ENCODE results near the gene DOLK. TPM values are rescaled to one million over a fixed set of nuclear protein-coding genes. Genes with fewer than 3 reads are reported as not detected.

Gene DOLK
- total and polyA plus RNA-seq, 4 donors, result 9.5 to 15.3 (median 11.7) TPM

- Histone ChIP-seq H3K36me3 (ENCODE audit: control insufficient read depth in 4 of 4, insufficient read depth in 3 of 4, low read depth in 1 of 4, low read length in 3 of 4) (peaks cover 0 to 15% (median 12%) of the 10 kb centered on the region in 4 donors), H3K4me1 (ENCODE audit: control insufficient read depth in 4 of 4, insufficient read depth in 4 of 4, low read length in 3 of 4) (peaks cover 0 to 12% (median 8%) of the 10 kb centered on the region in 4 donors), H3K9me3 (ENCODE audit: control insufficient read depth in 4 of 4, low read length in 3 of 4) (no peaks in the 10 kb centered on the region), H3K4me3 (ENCODE audit: low read depth in 1 of 3, low read length in 3 of 3) (no peak overlapping the region), H3K27ac (ENCODE audit: low read depth in 1 of 2, low read length in 2 of 2) (peak overlapping the region; percentile 4 to 42), H3K27me3 (ENCODE audit: control insufficient read depth in 4 of 4, insufficient read depth in 4 of 4, low read length in 3 of 4) (no peaks in the 10 kb centered on the region), H3K9ac (ENCODE audit: low read depth in 1 of 2, low read length in 2 of 2) (no peak overlapping the region)
- DNase-seq (ENCODE audit: low spot score), result no peak
- 88% methylated on average over 18 of the region's 18 CpGs for WGBS
- no peak for TF ChIP-seq JUND (IDR thresholded peaks at IDR 0.05)
- TF ChIP-seq HNF4A (conservative IDR thresholded peaks at IDR 0.05), result no peak
- no peak for TF ChIP-seq RAD21 (IDR thresholded peaks at IDR 0.05)
- no peak for TF ChIP-seq TAF1 (conservative IDR thresholded peaks at IDR 0.05)
- TF ChIP-seq GABPA (IDR thresholded peaks at IDR 0.05 in 1 of 2, conservative IDR thresholded peaks at IDR 0.05 in 1 of 2), result no peak
- no peak for TF ChIP-seq CTCF (IDR thresholded peaks at IDR 0.05; ENCODE audit: low read depth, low read length, missing input control)
- TF ChIP-seq ATF3 (IDR thresholded peaks at IDR 0.05), result no peak
- TF ChIP-seq, protein P1, sequence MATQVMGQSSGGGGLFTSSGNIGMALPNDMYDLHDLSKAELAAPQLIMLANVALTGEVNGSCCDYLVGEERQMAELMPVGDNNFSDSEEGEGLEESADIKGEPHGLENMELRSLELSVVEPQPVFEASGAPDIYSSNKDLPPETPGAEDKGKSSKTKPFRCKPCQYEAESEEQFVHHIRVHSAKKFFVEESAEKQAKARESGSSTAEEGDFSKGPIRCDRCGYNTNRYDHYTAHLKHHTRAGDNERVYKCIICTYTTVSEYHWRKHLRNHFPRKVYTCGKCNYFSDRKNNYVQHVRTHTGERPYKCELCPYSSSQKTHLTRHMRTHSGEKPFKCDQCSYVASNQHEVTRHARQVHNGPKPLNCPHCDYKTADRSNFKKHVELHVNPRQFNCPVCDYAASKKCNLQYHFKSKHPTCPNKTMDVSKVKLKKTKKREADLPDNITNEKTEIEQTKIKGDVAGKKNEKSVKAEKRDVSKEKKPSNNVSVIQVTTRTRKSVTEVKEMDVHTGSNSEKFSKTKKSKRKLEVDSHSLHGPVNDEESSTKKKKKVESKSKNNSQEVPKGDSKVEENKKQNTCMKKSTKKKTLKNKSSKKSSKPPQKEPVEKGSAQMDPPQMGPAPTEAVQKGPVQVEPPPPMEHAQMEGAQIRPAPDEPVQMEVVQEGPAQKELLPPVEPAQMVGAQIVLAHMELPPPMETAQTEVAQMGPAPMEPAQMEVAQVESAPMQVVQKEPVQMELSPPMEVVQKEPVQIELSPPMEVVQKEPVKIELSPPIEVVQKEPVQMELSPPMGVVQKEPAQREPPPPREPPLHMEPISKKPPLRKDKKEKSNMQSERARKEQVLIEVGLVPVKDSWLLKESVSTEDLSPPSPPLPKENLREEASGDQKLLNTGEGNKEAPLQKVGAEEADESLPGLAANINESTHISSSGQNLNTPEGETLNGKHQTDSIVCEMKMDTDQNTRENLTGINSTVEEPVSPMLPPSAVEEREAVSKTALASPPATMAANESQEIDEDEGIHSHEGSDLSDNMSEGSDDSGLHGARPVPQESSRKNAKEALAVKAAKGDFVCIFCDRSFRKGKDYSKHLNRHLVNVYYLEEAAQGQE (IDR thresholded peaks at IDR 0.05), result no peak
- no peak for TF ChIP-seq YY1 (IDR thresholded peaks at IDR 0.05)
- no peak for TF ChIP-seq FOXA1 (IDR thresholded peaks at IDR 0.05)
- TF ChIP-seq MAX (IDR thresholded peaks at IDR 0.05), result no peak
- no peak for TF ChIP-seq EGR1 (IDR thresholded peaks at IDR 0.05; ENCODE audit: low read depth in 2 of 2)
- no peak for TF ChIP-seq SP1 (IDR thresholded peaks at IDR 0.05)
- TF ChIP-seq, protein P2, sequence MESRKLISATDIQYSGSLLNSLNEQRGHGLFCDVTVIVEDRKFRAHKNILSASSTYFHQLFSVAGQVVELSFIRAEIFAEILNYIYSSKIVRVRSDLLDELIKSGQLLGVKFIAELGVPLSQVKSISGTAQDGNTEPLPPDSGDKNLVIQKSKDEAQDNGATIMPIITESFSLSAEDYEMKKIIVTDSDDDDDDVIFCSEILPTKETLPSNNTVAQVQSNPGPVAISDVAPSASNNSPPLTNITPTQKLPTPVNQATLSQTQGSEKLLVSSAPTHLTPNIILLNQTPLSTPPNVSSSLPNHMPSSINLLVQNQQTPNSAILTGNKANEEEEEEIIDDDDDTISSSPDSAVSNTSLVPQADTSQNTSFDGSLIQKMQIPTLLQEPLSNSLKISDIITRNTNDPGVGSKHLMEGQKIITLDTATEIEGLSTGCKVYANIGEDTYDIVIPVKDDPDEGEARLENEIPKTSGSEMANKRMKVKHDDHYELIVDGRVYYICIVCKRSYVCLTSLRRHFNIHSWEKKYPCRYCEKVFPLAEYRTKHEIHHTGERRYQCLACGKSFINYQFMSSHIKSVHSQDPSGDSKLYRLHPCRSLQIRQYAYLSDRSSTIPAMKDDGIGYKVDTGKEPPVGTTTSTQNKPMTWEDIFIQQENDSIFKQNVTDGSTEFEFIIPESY (IDR thresholded peaks at IDR 0.05), result no peak
- no peak for TF ChIP-seq NR2F2 (IDR thresholded peaks at IDR 0.05)
Observed at GRCh38 chr9:128898845-128899565, 48.4 kb downstream of the DOLK start.
